HCT116 (cell line): ENCODE measurements around the gene WDR5. TPM values are rescaled to one million over a fixed set of nuclear protein-coding genes. Genes with fewer than 3 reads are reported as not detected.

Experiments
- ATAC-seq: fragments of 200-7000 bp; cut with Tn5 transposase; 2 replicates; pipeline ENCODE4 v1.9.1; 2020; ENCODE audit warnings: mild to moderate bottlenecking, moderate library complexity
- BruUV-seq: library from RNA; stranded (reverse); fragments of 400-500 nt; replicated peaks from 2 replicates; lab custom pipeline; 2021; lab: Mats Ljungman, UMichigan
- CTCF ChIA-PET: fragments of 300-600 bp; sonication (Branson Sonifier 250); formaldehyde crosslinking; loops from one replicate; lab custom pipeline; 2021; ENCODE audit warnings: antibody characterized with exemption; lab: Charles Lee
- POLR2A ChIA-PET: fragments of 300-600, 350-600 bp; sonication (Branson Sonifier 250); formaldehyde crosslinking; loops from one replicate; lab custom pipeline; 2021; ENCODE audit warnings: antibody characterized with exemption; lab: Charles Lee
- RAD21 ChIA-PET, 2 experiments: fragments of 300-600 bp; sonication (Branson Sonifier 250); formaldehyde crosslinking; loops; one replicate each; lab custom pipeline; 2023; ENCODE audit warnings: low total read pairs in 2 of 2; ENCODE audit not compliant: uncharacterized antibody in 2 of 2, unreplicated experiment in 2 of 2, low non-redundant PET in 1 of 2; lab: Charles Lee
- DNase-seq: peaks from one replicate; pipeline ENCODE4 v3.0.0-alpha.2; 2010; ENCODE audit warnings: low read depth, low spot score
- H2AFZ ChIP-seq: fragments of 200-600 bp; shearing (Covaris generic), sonication (generic); 2 replicates; pipeline ENCODE4 v1.6.1; 2017; ENCODE audit warnings: low read depth, mixed run types, mixed read lengths, antibody characterized with exemption, low read length; ENCODE audit not compliant: poor library complexity, severe bottlenecking
- H3K27ac ChIP-seq: 2 replicates; pipeline ENCODE4 v1.5.1; 2012; ENCODE audit warnings: low read depth, low read length
- H3K27me3 ChIP-seq: fragments of 200-600 bp; sonication (generic); 2 replicates; pipeline ENCODE4 v1.6.1; 2016; ENCODE audit warnings: mixed run types, low read length, mixed read lengths; ENCODE audit not compliant: insufficient read depth
- H3K36me3 ChIP-seq, 2 experiments: fragments of 200-500 bp in 1 of 2; fragments of 200-600 bp in 1 of 2; sonication (Bioruptor generic) in 1 of 2; sonication (generic) in 1 of 2; 2 replicates each; pipeline versions ENCODE4 v1.5.1 to v1.6.1; 2014 to 2016; ENCODE audit warnings: low read length in 2 of 2, inconsistent platforms in 1 of 2, mixed read lengths in 1 of 2, mixed run types in 1 of 2; ENCODE audit not compliant: insufficient read depth in 2 of 2, control insufficient read depth in 1 of 2
- H3K4me1 ChIP-seq, 2 experiments: fragments of 200-600 bp in 1 of 2; sonication (generic) in 1 of 2; 2 replicates each; pipeline versions ENCODE4 v1.5.1 to v1.6.1; 2012 to 2017; ENCODE audit warnings: low read length in 2 of 2, inconsistent platforms in 1 of 2, mild to moderate bottlenecking in 1 of 2, mixed read lengths in 1 of 2, mixed run types in 1 of 2, moderate library complexity in 1 of 2; ENCODE audit not compliant: insufficient read depth in 2 of 2, control insufficient read depth in 1 of 2
- H3K4me2 ChIP-seq: fragments of 200-600 bp; sonication (generic); 2 replicates; pipeline ENCODE4 v1.6.1; 2017; ENCODE audit warnings: mixed run types, low read length, mixed read lengths
- H3K4me3 ChIP-seq, 2 experiments: fragments of 200-600 bp in 1 of 2; sonication (generic) in 1 of 2; replicated peaks in 1 of 2; 2 replicates each; pipeline ENCODE4 v1.5.1; 2011 to 2016; ENCODE audit warnings: low read length in 2 of 2, control low read depth in 1 of 2, low read depth in 1 of 2, mild to moderate bottlenecking in 1 of 2, mixed read lengths in 1 of 2, mixed run types in 1 of 2
- H3K79me2 ChIP-seq: fragments of 200-600 bp; sonication (generic); 2 replicates; pipeline ENCODE4 v1.6.1; 2017; ENCODE audit warnings: mild to moderate bottlenecking, mixed run types, low read length, moderate library complexity, mixed read lengths; ENCODE audit not compliant: insufficient read depth
- H3K9ac ChIP-seq: fragments of 200-600 bp; sonication (generic); 2 replicates; pipeline ENCODE4 v1.6.1; 2016; ENCODE audit warnings: low read length, mixed read lengths
- H3K9me2 ChIP-seq: fragments of 200-600 bp; sonication (generic), shearing (Covaris generic); 2 replicates; pipeline ENCODE4 v1.6.1; 2017; ENCODE audit warnings: mixed run types, mild to moderate bottlenecking, moderate library complexity; ENCODE audit not compliant: insufficient read depth
- H3K9me3 ChIP-seq, 2 experiments: fragments of 200-500 bp in 1 of 2; fragments of 200-600 bp in 1 of 2; sonication (Bioruptor generic) in 1 of 2; sonication (generic) in 1 of 2; 2 replicates each; pipeline ENCODE4 v1.6.1; 2014 to 2017; ENCODE audit warnings: low read length in 2 of 2, mixed read lengths in 2 of 2, inconsistent platforms in 1 of 2, low read depth in 1 of 2, mild to moderate bottlenecking in 1 of 2, mixed run types in 1 of 2, moderate library complexity in 1 of 2; ENCODE audit not compliant: control insufficient read depth in 1 of 2, insufficient read depth in 1 of 2
- H4K20me1 ChIP-seq: fragments of 200-600 bp; sonication (generic), shearing (Covaris generic); 2 replicates; pipeline ENCODE4 v1.6.1; 2017; ENCODE audit warnings: mixed run types, mild to moderate bottlenecking, moderate library complexity; ENCODE audit not compliant: insufficient read depth
- CBX3 ChIP-seq: IDR thresholded peaks from 2 replicates; pipeline ENCODE4 v1.6.1; 2012; ENCODE audit warnings: low read depth
- CEBPB ChIP-seq: IDR thresholded peaks from 2 replicates; pipeline ENCODE4 v1.6.1; 2012; ENCODE audit warnings: low read depth
- EGR1 ChIP-seq: IDR thresholded peaks from 2 replicates; pipeline ENCODE4 v1.6.1; 2012; ENCODE audit warnings: low read depth
- ELF1 ChIP-seq: IDR thresholded peaks from 2 replicates; pipeline ENCODE4 v1.6.1; 2012; ENCODE audit warnings: low read depth, borderline replicate concordance
- EZH2 ChIP-seq: fragments of 200-600 bp; sonication (generic); IDR thresholded peaks from 2 replicates; pipeline ENCODE4 v1.6.1; 2017; ENCODE audit warnings: antibody characterized with exemption, mixed run types
- EZH2phosphoT487 ChIP-seq: fragments of 200-600 bp; IDR thresholded peaks from 2 replicates; pipeline ENCODE4 v1.6.1; 2018; ENCODE audit warnings: antibody characterized with exemption, borderline replicate concordance
- FOSL1 ChIP-seq: IDR thresholded peaks from 2 replicates; pipeline ENCODE4 v1.6.1; 2012; ENCODE audit warnings: low read depth
- POLR2A ChIP-seq: IDR thresholded peaks from 2 replicates; pipeline ENCODE4 v1.7.0; 2011; ENCODE audit warnings: borderline replicate concordance; ENCODE audit not compliant: insufficient read depth, insufficient read length; ENCODE audit errors: extremely low read depth
- POLR2AphosphoS5 ChIP-seq: IDR thresholded peaks from 2 replicates; pipeline ENCODE4 v1.6.1; 2011; ENCODE audit warnings: mild to moderate bottlenecking, low read depth, low read length, moderate library complexity
- RAD21 ChIP-seq: IDR thresholded peaks from 2 replicates; pipeline ENCODE4 v1.6.1; 2012; ENCODE audit warnings: low read depth, mild to moderate bottlenecking
- SIN3A ChIP-seq: IDR thresholded peaks from 2 replicates; pipeline ENCODE4 v1.6.1; 2012; ENCODE audit warnings: low read depth
- SRF ChIP-seq: IDR thresholded peaks from 2 replicates; pipeline ENCODE4 v1.6.1; 2012; ENCODE audit warnings: low read depth
- TCF7L2 ChIP-seq: IDR thresholded peaks from 2 replicates; pipeline ENCODE4 v1.7.0; 2011; ENCODE audit warnings: borderline replicate concordance, inconsistent platforms; ENCODE audit not compliant: insufficient read depth, insufficient read length; ENCODE audit errors: extremely low read depth
- ZFX ChIP-seq: fragments of 450-650 bp; IDR thresholded peaks from 2 replicates; pipeline ENCODE4 v1.6.1; 2017
- ZNF274 ChIP-seq: fragments of 200-500 bp; sonication (Bioruptor generic); IDR thresholded peaks from 2 replicates; pipeline ENCODE4 v1.6.1; 2014; ENCODE audit warnings: mild to moderate bottlenecking, low read depth, low read length, inconsistent platforms
- intact Hi-C: fragments of 100-400 bp; cut with micrococcal nuclease; formaldehyde crosslinking; loops from 2 replicates; pipeline ENCODE4 v1.10.0; 2022
- total RNA-seq: library from RNA; stranded (reverse); gene quantifications from one replicate; pipeline ENCODE4 v1.2.1, GENCODE V29; 2021; ENCODE audit not compliant: unreplicated experiment
- TF ChIP-seq, protein P1 (sequence below): IDR thresholded peaks from 2 replicates; pipeline ENCODE4 v1.6.1; 2012
- TF ChIP-seq, protein P2 (sequence below): IDR thresholded peaks from 2 replicates; pipeline ENCODE4 v1.6.1; 2012; ENCODE audit warnings: low read depth

WDR5 gene
- total RNA-seq, 1 experiment from 2014 or later, result 55.8 TPM

DNA sequence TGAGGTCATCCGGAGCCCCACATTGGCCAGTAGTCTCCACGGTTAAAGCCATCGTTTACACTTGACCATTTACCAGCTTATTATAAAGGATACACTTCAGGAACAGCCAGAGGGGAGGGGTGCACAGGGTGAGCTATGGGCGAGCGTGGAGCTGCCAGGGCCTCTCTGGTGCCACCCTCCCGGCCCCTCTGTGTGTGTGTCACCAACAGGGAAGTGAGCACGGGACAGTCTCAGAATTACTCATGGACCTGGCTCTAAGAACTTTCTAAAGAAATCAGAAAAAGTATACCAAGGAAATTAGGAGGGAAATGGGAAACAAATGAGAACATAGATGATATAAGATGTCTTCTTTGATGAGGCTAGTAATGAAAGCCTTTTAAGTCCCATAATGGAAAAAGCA, 13.5 kb downstream of the WDR5 start:
- Histone ChIP-seq H3K9ac (no peak overlapping the region), H3K79me2 (peaks cover 55% of the 10 kb centered on the region), H3K27ac (no peak overlapping the region), H3K4me3 (no peak overlapping the region), H3K4me1 (no peaks in the 10 kb centered on the region), H3K4me2 (no peak overlapping the region), H3K36me3 (peaks cover 41 to 62% of the 10 kb centered on the region in 2 experiments; a peak in 3 of 4 replicates), H3K27me3 (no peaks in the 10 kb centered on the region), H3K9me3 (no peaks in the 10 kb centered on the region), H2AFZ (no peak overlapping the region), H3K9me2 (no peaks in the 10 kb centered on the region), H4K20me1 (no peaks in the 10 kb centered on the region)
- TF ChIP-seq FOSL1, result no peak
- intact Hi-C loops, result no loop called here
- BruUV-seq, result no TSS peak
- DNase-seq, result no peak
- ATAC-seq, result no peak
- ChIA-PET RAD21 (no interaction called here), POLR2A (no interaction called here), CTCF (no interaction called here)

DNA sequence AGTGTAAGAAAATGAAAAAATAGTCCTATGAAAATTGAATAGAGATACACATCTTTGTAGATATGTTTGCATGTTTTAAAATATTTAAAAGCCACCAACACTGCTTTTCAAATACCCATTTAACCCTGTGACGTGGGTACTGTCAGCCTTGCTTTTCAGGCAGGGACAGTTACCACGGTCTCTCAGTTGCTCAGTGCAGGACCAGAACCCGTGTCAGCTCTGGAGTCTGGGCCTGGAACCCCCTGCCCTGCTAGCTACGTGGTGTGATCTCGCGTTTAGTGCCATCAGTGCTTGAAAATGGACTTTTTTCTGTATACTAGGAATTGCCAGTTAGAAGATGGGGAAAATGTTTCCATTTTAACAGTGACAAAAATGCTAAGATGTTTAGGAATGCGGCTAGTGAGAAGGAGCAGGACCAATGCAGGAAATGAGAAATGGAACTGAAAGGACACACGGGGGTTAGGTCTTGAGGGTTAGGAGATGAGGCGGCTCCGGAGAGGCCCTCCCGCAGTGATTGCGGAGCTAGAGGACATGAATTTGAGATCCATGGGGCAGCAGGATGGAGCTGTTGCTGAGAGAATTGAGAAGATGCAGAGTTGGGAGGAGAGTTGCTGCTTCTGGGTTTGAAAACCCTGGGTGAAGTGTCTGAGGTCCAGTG, 14.8 kb downstream of the WDR5 start:
- Histone ChIP-seq H3K79me2 (peaks cover 47% of the 10 kb centered on the region), H4K20me1 (no peaks in the 10 kb centered on the region), H3K9me3 (no peaks in the 10 kb centered on the region), H2AFZ (no peak overlapping the region), H3K36me3 (peaks cover 41 to 69% of the 10 kb centered on the region in 2 experiments; a peak in 3 of 4 replicates), H3K4me1 (no peaks in the 10 kb centered on the region), H3K9me2 (no peaks in the 10 kb centered on the region), H3K4me3 (no peak overlapping the region), H3K4me2 (no peak overlapping the region), H3K27me3 (no peaks in the 10 kb centered on the region), H3K27ac (no peak overlapping the region), H3K9ac (no peak overlapping the region)
- ChIA-PET CTCF (no interaction called here), RAD21 (no interaction called here), POLR2A (no interaction called here)
- DNase-seq, result no peak
- BruUV-seq, result TSS peak; percentile 14
- no peak for ATAC-seq
- intact Hi-C loops, result no loop called here
- no peak for TF ChIP-seq ZNF274
- TF ChIP-seq RAD21, result no peak
- TF ChIP-seq, protein P1, sequence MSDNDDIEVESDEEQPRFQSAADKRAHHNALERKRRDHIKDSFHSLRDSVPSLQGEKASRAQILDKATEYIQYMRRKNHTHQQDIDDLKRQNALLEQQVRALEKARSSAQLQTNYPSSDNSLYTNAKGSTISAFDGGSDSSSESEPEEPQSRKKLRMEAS, result no peak
- TF ChIP-seq ELF1, result no peak
- TF ChIP-seq EZH2phosphoT487, result no peak
- TF ChIP-seq TCF7L2, result no peak
- TF ChIP-seq CEBPB, result no peak
- no peak for TF ChIP-seq EGR1
- TF ChIP-seq, protein P2, sequence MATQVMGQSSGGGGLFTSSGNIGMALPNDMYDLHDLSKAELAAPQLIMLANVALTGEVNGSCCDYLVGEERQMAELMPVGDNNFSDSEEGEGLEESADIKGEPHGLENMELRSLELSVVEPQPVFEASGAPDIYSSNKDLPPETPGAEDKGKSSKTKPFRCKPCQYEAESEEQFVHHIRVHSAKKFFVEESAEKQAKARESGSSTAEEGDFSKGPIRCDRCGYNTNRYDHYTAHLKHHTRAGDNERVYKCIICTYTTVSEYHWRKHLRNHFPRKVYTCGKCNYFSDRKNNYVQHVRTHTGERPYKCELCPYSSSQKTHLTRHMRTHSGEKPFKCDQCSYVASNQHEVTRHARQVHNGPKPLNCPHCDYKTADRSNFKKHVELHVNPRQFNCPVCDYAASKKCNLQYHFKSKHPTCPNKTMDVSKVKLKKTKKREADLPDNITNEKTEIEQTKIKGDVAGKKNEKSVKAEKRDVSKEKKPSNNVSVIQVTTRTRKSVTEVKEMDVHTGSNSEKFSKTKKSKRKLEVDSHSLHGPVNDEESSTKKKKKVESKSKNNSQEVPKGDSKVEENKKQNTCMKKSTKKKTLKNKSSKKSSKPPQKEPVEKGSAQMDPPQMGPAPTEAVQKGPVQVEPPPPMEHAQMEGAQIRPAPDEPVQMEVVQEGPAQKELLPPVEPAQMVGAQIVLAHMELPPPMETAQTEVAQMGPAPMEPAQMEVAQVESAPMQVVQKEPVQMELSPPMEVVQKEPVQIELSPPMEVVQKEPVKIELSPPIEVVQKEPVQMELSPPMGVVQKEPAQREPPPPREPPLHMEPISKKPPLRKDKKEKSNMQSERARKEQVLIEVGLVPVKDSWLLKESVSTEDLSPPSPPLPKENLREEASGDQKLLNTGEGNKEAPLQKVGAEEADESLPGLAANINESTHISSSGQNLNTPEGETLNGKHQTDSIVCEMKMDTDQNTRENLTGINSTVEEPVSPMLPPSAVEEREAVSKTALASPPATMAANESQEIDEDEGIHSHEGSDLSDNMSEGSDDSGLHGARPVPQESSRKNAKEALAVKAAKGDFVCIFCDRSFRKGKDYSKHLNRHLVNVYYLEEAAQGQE, result no peak
- TF ChIP-seq SRF, result no peak
- TF ChIP-seq POLR2AphosphoS5, result no peak
- no peak for TF ChIP-seq FOSL1
- TF ChIP-seq CBX3, result no peak
- no peak for TF ChIP-seq EZH2
- TF ChIP-seq ZFX, result no peak
- no peak for TF ChIP-seq SIN3A
- TF ChIP-seq POLR2A, result no peak
